ENCODE results near the gene ERCC4.

Gene ERCC4

DNA sequence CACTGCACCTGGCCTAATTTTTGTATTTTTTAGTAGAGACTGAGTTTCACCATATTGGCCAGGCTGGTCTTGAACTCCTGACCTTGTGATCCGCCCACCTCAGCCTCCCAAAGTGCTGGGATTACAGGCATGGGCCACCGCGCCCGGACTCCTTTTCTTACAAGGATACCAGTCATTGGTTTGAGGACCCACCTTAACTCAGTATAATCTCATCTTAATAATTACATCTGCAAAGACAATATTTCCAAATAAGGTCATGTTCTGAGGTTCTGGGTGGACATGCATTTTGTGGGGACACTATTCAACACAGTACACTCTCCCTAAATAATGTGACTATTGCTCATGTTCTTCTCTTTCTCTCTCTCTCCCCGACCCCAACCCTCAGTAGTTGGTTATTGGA is 63.7 kb downstream of the ERCC4 start:
- TF ChIP-seq TAF1 (IDR thresholded peaks at IDR 0.05; ENCODE audit: low read depth, low read length): no peak
- no peak for TF ChIP-seq POU2F2 (IDR thresholded peaks at IDR 0.05; ENCODE audit: low read depth, low read length)
- TF ChIP-seq POLR2AphosphoS5 (IDR thresholded peaks at IDR 0.05; ENCODE audit: low read depth, low read length): no peak
- no peak for TF ChIP-seq POLR2A (IDR thresholded peaks at IDR 0.05; ENCODE audit: low read depth, low read length)
- no peak for TF ChIP-seq SPI1 (IDR thresholded peaks at IDR 0.05; ENCODE audit: low read depth, low read length)
- TF ChIP-seq PAX5 (IDR thresholded peaks at IDR 0.05; ENCODE audit: insufficient read depth, low read length, severe bottlenecking): no peak
- DNase-seq (ENCODE audit: insufficient read length, low spot score) (no peak), FAIRE-seq (no peak)

DNA sequence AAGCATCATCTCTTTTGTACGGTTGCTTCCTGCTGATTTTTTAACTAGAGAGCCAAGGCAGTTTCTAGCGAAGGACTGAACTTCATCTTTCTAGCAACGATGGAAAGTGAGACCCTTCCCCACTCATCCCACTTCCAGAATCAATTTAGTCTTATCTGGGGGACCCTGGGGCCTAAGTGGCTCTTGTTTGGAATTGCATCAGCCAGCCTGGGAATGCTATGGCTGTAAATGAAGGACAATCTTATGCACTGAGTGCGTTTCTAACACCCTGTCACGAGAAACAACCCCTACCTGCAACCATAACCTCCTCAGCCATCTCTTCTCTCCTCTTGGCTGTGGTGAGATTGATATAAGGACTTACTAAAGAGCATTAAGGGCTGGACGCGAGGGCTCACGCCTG is 64.8 kb downstream of the ERCC4 start:
- DNase-seq (ENCODE audit: insufficient read length, low spot score) (no peak), FAIRE-seq (no peak)
- TF ChIP-seq SPI1 (IDR thresholded peaks at IDR 0.05; ENCODE audit: low read depth, low read length): no peak
- TF ChIP-seq TAF1 (IDR thresholded peaks at IDR 0.05; ENCODE audit: low read depth, low read length): no peak
- TF ChIP-seq POU2F2 (IDR thresholded peaks at IDR 0.05; ENCODE audit: low read depth, low read length): no peak
- TF ChIP-seq PAX5 (IDR thresholded peaks at IDR 0.05; ENCODE audit: insufficient read depth, low read length, severe bottlenecking): no peak
- TF ChIP-seq POLR2AphosphoS5 (IDR thresholded peaks at IDR 0.05; ENCODE audit: low read depth, low read length): no peak
- TF ChIP-seq POLR2A (IDR thresholded peaks at IDR 0.05; ENCODE audit: low read depth, low read length): no peak

GRCh38 chr16:13988038-13988437 is 68.1 kb downstream of the ERCC4 start:
- TF ChIP-seq POU2F2 (IDR thresholded peaks at IDR 0.05; ENCODE audit: low read depth, low read length) (no peak), PAX5 (IDR thresholded peaks at IDR 0.05; ENCODE audit: insufficient read depth, low read length, severe bottlenecking) (no peak), SPI1 (IDR thresholded peaks at IDR 0.05; ENCODE audit: low read depth, low read length) (no peak), POLR2A (IDR thresholded peaks at IDR 0.05; ENCODE audit: low read depth, low read length) (no peak), POLR2AphosphoS5 (IDR thresholded peaks at IDR 0.05; ENCODE audit: low read depth, low read length) (no peak), TAF1 (IDR thresholded peaks at IDR 0.05; ENCODE audit: low read depth, low read length) (no peak)
- DNase-seq (ENCODE audit: insufficient read length, low spot score): no peak
- no peak for FAIRE-seq

- FAIRE-seq: no peak
- no peak for TF ChIP-seq POLR2AphosphoS5 (IDR thresholded peaks at IDR 0.05; ENCODE audit: low read depth, low read length)
- TF ChIP-seq PAX5 (IDR thresholded peaks at IDR 0.05; ENCODE audit: insufficient read depth, low read length, severe bottlenecking): no peak
- TF ChIP-seq POU2F2 (IDR thresholded peaks at IDR 0.05; ENCODE audit: low read depth, low read length): no peak
- TF ChIP-seq SPI1 (IDR thresholded peaks at IDR 0.05; ENCODE audit: low read depth, low read length): no peak
- no peak for TF ChIP-seq TAF1 (IDR thresholded peaks at IDR 0.05; ENCODE audit: low read depth, low read length)
- no peak for TF ChIP-seq POLR2A (IDR thresholded peaks at IDR 0.05; ENCODE audit: low read depth, low read length)
- no peak for DNase-seq (ENCODE audit: insufficient read length, low spot score)
Measured at GRCh38 chr16:13992322-13992721, 72.4 kb downstream of the ERCC4 start.

DNA sequence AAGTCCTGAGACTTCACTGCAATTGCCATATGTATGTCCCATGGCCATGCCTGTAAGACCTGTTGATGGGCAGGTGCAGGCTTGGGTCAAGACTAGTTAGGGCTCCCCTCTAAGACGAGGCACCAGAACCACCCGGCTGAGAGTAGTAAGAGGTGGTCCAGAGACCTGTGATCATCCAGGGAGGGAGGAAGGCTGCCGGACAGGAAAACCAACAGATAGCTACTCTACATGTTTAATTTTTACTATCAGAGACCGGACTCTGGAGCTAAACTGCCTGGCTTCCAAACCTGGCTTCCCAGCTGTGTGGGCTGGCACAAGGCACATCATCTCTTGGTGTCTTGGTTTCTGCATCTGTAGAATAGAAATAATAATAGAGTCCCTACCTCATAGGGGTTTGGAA is 73.0 kb downstream of the ERCC4 start:
- TF ChIP-seq PAX5 (IDR thresholded peaks at IDR 0.05; ENCODE audit: insufficient read depth, low read length, severe bottlenecking) (no peak), POLR2AphosphoS5 (IDR thresholded peaks at IDR 0.05; ENCODE audit: low read depth, low read length) (no peak), SPI1 (IDR thresholded peaks at IDR 0.05; ENCODE audit: low read depth, low read length) (no peak), TAF1 (IDR thresholded peaks at IDR 0.05; ENCODE audit: low read depth, low read length) (no peak)
- DNase-seq (ENCODE audit: insufficient read length, low spot score): no peak
- no peak for FAIRE-seq

DNA sequence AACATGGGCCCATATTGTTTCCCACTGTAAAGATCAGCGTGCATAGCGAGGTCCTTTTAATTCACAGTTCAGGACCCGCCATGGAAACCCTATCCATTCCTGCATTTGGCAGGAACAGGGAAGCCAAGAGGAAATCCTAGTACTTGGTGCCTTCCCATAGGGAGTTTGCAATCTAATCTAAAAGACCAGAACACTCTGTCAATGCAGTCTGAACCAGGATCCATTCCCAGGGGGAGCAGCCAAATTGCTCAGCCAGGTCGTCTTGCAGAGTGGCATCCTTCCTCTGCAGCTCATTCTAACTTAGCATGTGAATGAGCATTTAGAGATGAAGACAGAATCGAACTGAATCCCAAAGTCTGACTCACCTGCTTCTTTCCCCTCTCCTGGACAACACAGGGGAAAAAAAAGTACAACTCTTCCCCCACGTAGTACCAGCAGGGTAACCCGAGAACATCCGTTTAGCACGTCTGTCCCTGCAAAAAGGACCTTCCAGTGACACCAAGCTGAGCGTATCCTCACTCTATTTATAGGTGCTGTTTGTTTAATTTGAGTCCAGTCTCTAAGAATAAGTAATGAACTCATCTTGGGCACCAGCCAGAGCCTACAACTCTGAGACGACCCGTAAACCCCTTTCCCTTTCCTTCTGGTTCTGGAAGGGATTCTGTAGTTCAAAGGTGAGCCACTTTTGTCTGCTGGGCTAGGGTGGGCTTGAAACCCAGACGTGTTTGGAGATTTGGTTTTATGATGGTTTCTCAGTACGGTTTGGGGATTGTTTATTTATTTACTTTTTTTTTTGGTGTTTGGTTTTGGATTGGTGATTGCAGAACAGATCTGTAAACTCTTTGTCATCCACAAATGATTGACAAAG is 74.5 kb downstream of the ERCC4 start:
- TF ChIP-seq POU2F2 (IDR thresholded peaks at IDR 0.05; ENCODE audit: low read depth, low read length): no peak
- no peak for TF ChIP-seq POLR2AphosphoS5 (IDR thresholded peaks at IDR 0.05; ENCODE audit: low read depth, low read length)
- no peak for TF ChIP-seq SPI1 (IDR thresholded peaks at IDR 0.05; ENCODE audit: low read depth, low read length)
- TF ChIP-seq TAF1 (IDR thresholded peaks at IDR 0.05; ENCODE audit: low read depth, low read length): no peak
- no peak for TF ChIP-seq PAX5 (IDR thresholded peaks at IDR 0.05; ENCODE audit: insufficient read depth, low read length, severe bottlenecking)
- TF ChIP-seq POLR2A (IDR thresholded peaks at IDR 0.05; ENCODE audit: low read depth, low read length): no peak
- no peak for FAIRE-seq
- no peak for DNase-seq (ENCODE audit: insufficient read length, low spot score)

- FAIRE-seq (no peak), DNase-seq (ENCODE audit: insufficient read length, low spot score) (no peak)
Measured at GRCh38 chr16:13995194-13995593, 75.2 kb downstream of the ERCC4 start.

GRCh38 chr16:13996778-13997288 is 76.9 kb downstream of the ERCC4 start:
- no peak for TF ChIP-seq TAF1 (IDR thresholded peaks at IDR 0.05; ENCODE audit: low read depth, low read length)
- no peak for TF ChIP-seq PAX5 (IDR thresholded peaks at IDR 0.05; ENCODE audit: insufficient read depth, low read length, severe bottlenecking)
- FAIRE-seq: no peak
- DNase-seq (ENCODE audit: insufficient read length, low spot score): no peak

More at GRCh38 chr16:13995194-13995593, 75.2 kb downstream of the ERCC4 start:
- TF ChIP-seq PAX5 (IDR thresholded peaks at IDR 0.05; ENCODE audit: insufficient read depth, low read length, severe bottlenecking) (no peak), POLR2AphosphoS5 (IDR thresholded peaks at IDR 0.05; ENCODE audit: low read depth, low read length) (no peak), POU2F2 (IDR thresholded peaks at IDR 0.05; ENCODE audit: low read depth, low read length) (no peak), POLR2A (IDR thresholded peaks at IDR 0.05; ENCODE audit: low read depth, low read length) (no peak), TAF1 (IDR thresholded peaks at IDR 0.05; ENCODE audit: low read depth, low read length) (no peak), SPI1 (IDR thresholded peaks at IDR 0.05; ENCODE audit: low read depth, low read length) (no peak)

- TF ChIP-seq PAX5 (IDR thresholded peaks at IDR 0.05; ENCODE audit: insufficient read depth, low read length, severe bottlenecking) (no peak), POU2F2 (IDR thresholded peaks at IDR 0.05; ENCODE audit: low read depth, low read length) (no peak), SPI1 (IDR thresholded peaks at IDR 0.05; ENCODE audit: low read depth, low read length) (no peak), TAF1 (IDR thresholded peaks at IDR 0.05; ENCODE audit: low read depth, low read length) (no peak), POLR2A (IDR thresholded peaks at IDR 0.05; ENCODE audit: low read depth, low read length) (no peak), POLR2AphosphoS5 (IDR thresholded peaks at IDR 0.05; ENCODE audit: low read depth, low read length) (no peak)
- no peak for DNase-seq (ENCODE audit: insufficient read length, low spot score)
- no peak for FAIRE-seq
Measured at GRCh38 chr16:13997526-13997925, 77.6 kb downstream of the ERCC4 start.

Measured in GM12891 (cell line).